Activated effector memory CD4-positive, alpha-beta T cell treated with Interleukin-2 at 50 U/mL for 16 hours (primary cell): ENCODE results near the gene CHPF.

ENCODE experiments used
- DNase-seq: peaks from one replicate; pipeline ENCODE4 v3.0.0-alpha.2; 2020

CHPF gene

GRCh38 chr2:219543596-219544358 is at the start of gene CHPF, which contains the start of gene TMEM198:
CHPF (minus strand) TSS chr2:219543809; CDS start chr2:219543538, 271 bp downstream.
TMEM198 (plus strand) TSS chr2:219544028; CDS start chr2:219544728, 700 bp downstream.
- DNase-seq: peak; percentile 87

GRCh38 chr2:219593154-219593553 is 49.5 kb upstream of the CHPF start:
- DNase-seq: no peak

- no peak for DNase-seq
Observed at GRCh38 chr2:219592736-219593135, 49.1 kb upstream of the CHPF start.

- DNase-seq: no peak
Observed at GRCh38 chr2:219591091-219591490, 47.5 kb upstream of the CHPF start.

- DNase-seq: no peak
Observed at GRCh38 chr2:219581346-219581745, 37.7 kb upstream of the CHPF start.

- no peak for DNase-seq
Observed at GRCh38 chr2:219578811-219579613, 35.4 kb upstream of the CHPF start.

GRCh38 chr2:219576505-219577388 is 33.1 kb upstream of the CHPF start:
- no peak for DNase-seq

- DNase-seq: no peak
Observed at GRCh38 chr2:219575566-219576504, 32.2 kb upstream of the CHPF start.

GRCh38 chr2:219574484-219575311 is 31.1 kb upstream of the CHPF start:
- DNase-seq: no peak

- no peak for DNase-seq
Observed at GRCh38 chr2:219573166-219573565, 29.6 kb upstream of the CHPF start.

GRCh38 chr2:219572237-219573001 is 28.8 kb upstream of the CHPF start, which contains the start of gene INHA:
INHA (plus strand) TSS chr2:219572310; CDS start chr2:219572375, 65 bp downstream.
- no peak for DNase-seq

- no peak for DNase-seq
Observed at GRCh38 chr2:219571311-219572236, 28.0 kb upstream of the CHPF start, which contains the start of gene OBSL1. OBSL1 (minus strand) TSS chr2:219571539; CDS start chr2:219571232, 307 bp downstream.

- no peak for DNase-seq
Observed at GRCh38 chr2:219570924-219571310, 27.3 kb upstream of the CHPF start.

GRCh38 chr2:219570194-219570923 is 26.8 kb upstream of the CHPF start:
- no peak for DNase-seq

GRCh38 chr2:219569635-219570034 is 26.0 kb upstream of the CHPF start:
- no peak for DNase-seq

- DNase-seq: no peak
Observed at GRCh38 chr2:219569041-219569440, 25.4 kb upstream of the CHPF start.

GRCh38 chr2:219567791-219568361 is 24.3 kb upstream of the CHPF start:
- no peak for DNase-seq

GRCh38 chr2:219567131-219567530 is 23.5 kb upstream of the CHPF start:
- no peak for DNase-seq
